ENCODE data around the gene PHLDB2. TPM values are rescaled to one million over a fixed set of nuclear protein-coding genes. Genes with fewer than 3 reads are reported as not detected.

Gene PHLDB2
- total RNA-seq, 4 donors from 2014 or later: 53.2 to 97.2 (median 89.1) TPM

DNA sequence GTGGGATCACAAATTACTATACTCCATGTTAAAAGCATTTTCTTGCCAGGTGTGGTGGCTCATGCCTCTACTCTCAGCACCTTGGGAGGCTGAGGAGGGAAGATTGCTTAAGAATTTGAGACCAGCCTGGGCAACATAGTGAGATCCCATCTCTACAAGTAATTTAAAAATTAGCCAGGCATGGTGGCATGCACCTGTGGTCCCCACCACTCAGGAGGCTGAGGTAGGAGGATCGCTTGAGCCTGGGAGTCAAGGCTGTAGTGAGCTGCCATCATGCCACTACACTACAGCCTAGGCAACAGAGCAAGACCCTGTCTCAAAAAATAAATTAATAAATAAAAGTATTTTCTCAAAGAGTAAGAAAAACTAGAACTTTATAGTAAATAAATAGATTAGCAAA, 96.8 kb downstream of the PHLDB2 start:
- TF ChIP-seq, protein P1, sequence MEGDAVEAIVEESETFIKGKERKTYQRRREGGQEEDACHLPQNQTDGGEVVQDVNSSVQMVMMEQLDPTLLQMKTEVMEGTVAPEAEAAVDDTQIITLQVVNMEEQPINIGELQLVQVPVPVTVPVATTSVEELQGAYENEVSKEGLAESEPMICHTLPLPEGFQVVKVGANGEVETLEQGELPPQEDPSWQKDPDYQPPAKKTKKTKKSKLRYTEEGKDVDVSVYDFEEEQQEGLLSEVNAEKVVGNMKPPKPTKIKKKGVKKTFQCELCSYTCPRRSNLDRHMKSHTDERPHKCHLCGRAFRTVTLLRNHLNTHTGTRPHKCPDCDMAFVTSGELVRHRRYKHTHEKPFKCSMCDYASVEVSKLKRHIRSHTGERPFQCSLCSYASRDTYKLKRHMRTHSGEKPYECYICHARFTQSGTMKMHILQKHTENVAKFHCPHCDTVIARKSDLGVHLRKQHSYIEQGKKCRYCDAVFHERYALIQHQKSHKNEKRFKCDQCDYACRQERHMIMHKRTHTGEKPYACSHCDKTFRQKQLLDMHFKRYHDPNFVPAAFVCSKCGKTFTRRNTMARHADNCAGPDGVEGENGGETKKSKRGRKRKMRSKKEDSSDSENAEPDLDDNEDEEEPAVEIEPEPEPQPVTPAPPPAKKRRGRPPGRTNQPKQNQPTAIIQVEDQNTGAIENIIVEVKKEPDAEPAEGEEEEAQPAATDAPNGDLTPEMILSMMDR (IDR thresholded peaks at IDR 0.05; ENCODE audit: low read depth): no peak

DNA sequence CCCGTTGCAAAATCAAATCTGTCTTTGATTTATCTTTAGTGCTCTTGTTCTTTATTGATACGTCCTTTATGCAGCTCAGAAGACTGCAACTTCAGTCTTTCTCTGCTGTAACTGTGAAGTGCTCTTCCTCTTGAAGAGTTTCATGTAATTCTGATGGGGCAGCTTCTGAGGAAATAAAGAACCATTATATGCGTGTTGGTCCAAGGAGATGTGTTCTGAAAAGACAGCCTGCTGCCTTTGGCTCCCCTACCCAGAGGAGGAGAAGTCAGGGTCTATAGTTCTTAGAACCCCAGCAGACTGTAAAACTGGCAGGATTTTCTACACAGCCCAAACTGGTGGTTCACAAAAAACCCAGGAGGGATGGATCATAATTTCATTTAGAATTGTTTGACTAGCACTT, 97.4 kb downstream of the PHLDB2 start:
- TF ChIP-seq, protein P1 (IDR thresholded peaks at IDR 0.05; ENCODE audit: low read depth): no peak

DNA sequence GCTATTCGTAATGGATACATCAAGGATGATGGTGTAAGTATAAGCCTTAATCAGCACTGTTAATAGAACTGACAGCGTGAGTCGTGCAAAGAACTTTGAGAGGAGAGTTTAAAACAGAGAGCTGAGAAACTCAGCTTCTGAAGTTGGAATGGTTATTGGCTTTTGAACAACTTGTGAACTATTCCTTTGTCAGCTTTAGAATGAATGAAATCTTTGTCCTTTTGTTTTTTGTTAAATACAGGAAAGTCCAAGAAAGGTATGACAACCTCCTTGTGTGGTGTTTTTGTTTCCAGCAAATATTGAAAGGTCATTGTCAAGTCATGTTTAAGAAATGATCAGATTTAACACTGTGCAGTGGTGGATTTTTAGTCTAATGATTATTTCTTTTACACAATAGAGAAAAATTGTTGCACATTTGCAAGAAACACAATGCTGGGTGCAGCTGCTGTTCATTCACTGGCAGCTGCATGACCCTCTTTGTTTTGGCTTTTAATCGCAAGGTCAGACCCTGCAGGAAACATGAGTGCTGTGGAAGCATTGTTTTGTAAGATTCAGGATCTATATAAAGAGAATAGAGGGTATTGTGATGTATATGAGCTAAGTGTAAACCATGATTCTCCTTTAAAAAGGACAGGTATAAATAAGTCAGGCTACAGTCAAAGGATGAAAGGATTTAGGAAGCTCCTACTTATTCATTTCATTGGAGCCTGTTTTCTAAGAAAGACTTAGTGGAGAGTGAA, 98.1 kb downstream of the PHLDB2 start:
- TF ChIP-seq, protein P1 (IDR thresholded peaks at IDR 0.05; ENCODE audit: low read depth): no peak

DNA sequence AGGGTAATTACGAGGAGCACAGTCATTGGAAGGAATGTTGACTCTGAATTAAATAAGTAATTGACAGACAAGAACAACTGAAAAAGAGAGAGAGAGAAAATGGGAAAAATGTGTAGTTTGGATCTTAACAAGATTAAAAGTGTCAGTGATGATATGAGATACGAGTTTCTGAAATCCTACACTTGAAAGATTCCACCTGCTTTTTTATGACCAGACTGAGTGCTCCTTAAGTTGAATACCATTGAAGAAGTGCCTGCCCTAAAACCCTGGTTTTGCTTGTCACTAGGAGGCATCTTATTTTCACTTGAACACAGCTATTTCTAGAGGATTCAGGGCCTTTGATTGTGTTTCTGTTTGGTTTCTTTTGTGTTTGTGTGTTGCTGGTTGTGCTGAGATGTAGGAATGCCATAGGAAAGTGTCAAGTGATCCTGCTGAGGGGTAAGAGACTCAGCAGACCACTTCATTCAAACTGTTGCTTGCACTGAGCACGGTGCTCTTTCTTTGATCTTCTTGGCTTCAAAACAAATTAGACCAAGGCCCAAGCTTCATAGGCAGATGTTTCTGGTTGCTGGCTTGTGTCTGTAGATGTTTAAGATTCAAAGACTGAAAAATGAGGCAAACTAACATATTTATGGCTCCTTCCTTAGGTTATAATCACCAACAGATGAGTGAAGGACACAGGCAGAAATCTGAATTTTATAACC, 102.5 kb downstream of the PHLDB2 start:
- TF ChIP-seq, protein P1 (IDR thresholded peaks at IDR 0.05; ENCODE audit: low read depth): no peak

DNA sequence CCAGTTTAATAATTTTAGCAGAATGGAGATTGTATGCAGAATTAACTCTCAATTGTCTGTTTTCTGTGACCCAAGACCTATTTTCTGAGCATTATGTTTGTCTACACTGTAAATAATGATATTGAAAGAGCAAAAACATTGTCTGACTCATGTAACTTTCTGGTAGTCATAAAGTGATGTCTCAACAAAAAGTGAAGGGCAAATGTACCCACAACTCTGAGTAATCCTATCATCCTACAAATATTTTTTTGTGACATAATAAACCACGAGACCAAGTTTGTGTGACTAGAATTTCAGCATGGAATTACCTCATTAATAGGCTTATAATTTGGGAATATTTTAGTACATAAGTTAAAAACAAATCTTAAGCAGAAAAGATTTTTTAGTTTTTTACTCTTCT, 104.4 kb downstream of the PHLDB2 start:
- TF ChIP-seq, protein P1 (IDR thresholded peaks at IDR 0.05; ENCODE audit: low read depth): no peak

DNA sequence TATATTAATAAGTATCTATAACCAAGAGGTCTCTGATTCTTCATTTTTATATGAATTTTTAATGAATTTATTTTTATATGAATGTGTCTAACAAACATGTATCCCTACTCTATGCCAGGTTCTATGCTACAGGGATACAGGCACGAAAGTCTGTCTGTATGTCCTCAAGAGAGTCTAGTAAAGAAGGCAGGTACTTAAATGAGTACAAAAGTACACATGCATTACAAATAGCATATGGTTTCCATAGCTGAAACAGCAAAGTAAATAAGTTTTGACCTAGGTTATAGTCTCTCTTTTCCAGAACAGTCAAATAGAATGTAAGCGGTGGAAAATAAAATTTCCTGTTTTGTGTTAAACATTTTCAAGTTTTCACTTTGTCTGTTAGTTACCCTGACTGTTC, 106.4 kb downstream of the PHLDB2 start:
- TF ChIP-seq, protein P1 (IDR thresholded peaks at IDR 0.05; ENCODE audit: low read depth): no peak

DNA sequence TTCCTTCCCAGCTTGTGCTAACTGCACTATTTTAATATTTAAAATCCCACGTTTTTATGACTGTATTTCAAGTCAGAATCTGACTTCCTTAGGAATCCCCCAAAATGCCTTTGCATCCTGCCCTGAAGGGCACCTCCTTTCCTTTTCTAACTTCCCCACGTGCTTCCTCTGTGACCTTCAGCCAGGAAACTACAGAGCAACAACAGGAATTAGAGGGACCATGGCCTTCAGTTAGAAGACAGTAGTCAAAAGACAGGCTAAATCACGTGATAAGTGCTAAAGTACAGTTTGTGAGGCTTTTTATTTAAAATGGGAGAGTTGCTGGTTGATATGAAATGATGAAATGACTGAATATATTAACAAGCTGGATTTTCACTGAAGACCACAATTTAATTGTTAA, 108.0 kb downstream of the PHLDB2 start:
- TF ChIP-seq, protein P1 (IDR thresholded peaks at IDR 0.05; ENCODE audit: low read depth): no peak
